Spleen (tissue), 7 donors: ENCODE data around the gene EMX1.

Source experiments
- POLR2A ChIP-seq, 3 donors: fragments of 450-650 bp; IDR thresholded peaks; one replicate each; pipeline ENCODE4 v1.5.1; 2017; ENCODE audit warnings: antibody characterized with exemption in 3 of 3, mild to moderate bottlenecking in 1 of 3
- TF ChIP-seq, protein P1 (sequence below), 11 experiments: fragments of 200-600 bp in 7 of 11; fragments of 450-650 bp in 4 of 11; sonication (generic) in 4 of 11; IDR thresholded peaks in 8 of 11; conservative IDR thresholded peaks in 3 of 11; 1 replicate in 7 of 11; 2 replicates in 4 of 11; pipeline versions ENCODE4 v1.4.0 to v1.8.0; 2016 to 2021; ENCODE audit warnings: antibody characterized with exemption in 11 of 11, inconsistent platforms in 4 of 11, mild to moderate bottlenecking in 1 of 11
- donor health status: DM: no; HTN: no; CAD: no; lungs with moderate emphysema.
- donor health status: DM: no; HTN: no; CAD: no.
- donor health status: DM: no; HTN: no; CAD: no.

DNA sequence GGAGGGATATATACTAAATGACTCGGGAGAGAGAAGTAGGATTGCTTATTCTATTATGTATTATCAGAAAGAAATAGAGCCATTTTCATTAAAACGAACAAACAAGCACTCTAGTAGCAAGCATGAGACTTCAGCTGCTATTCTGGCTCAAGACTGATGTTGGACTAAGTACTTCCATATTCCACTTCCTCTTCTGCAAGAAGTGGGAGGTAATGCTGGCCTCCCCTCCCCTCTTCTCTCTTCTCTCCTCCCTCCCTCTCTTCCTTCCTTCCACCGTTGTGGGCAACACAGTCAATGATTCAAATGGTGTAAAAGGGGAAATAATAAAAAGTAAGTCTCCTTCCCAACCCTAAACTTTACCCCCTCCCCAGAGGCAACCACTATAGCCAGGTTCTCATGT lies 62.6 kb downstream of the EMX1 start:
- no peak for TF ChIP-seq POLR2A (IDR thresholded peaks at IDR 0.05)
- TF ChIP-seq, protein P1, sequence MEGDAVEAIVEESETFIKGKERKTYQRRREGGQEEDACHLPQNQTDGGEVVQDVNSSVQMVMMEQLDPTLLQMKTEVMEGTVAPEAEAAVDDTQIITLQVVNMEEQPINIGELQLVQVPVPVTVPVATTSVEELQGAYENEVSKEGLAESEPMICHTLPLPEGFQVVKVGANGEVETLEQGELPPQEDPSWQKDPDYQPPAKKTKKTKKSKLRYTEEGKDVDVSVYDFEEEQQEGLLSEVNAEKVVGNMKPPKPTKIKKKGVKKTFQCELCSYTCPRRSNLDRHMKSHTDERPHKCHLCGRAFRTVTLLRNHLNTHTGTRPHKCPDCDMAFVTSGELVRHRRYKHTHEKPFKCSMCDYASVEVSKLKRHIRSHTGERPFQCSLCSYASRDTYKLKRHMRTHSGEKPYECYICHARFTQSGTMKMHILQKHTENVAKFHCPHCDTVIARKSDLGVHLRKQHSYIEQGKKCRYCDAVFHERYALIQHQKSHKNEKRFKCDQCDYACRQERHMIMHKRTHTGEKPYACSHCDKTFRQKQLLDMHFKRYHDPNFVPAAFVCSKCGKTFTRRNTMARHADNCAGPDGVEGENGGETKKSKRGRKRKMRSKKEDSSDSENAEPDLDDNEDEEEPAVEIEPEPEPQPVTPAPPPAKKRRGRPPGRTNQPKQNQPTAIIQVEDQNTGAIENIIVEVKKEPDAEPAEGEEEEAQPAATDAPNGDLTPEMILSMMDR (IDR thresholded peaks at IDR 0.05 in 8 of 11, conservative IDR thresholded peaks at IDR 0.05 in 3 of 11), result no peak
